Measurements from ENCODE around the gene TMEM100.

- no peak for TF ChIP-seq NR2C2 (IDR thresholded peaks at IDR 0.05; ENCODE audit: borderline replicate concordance, control insufficient read depth, insufficient read length, low read depth)
- TF ChIP-seq CEBPB (IDR thresholded peaks at IDR 0.05; ENCODE audit: borderline replicate concordance in 1 of 2, low read depth in 2 of 2, low read length in 2 of 2) = no peak
- TF ChIP-seq CTCF (IDR thresholded peaks at IDR 0.05 in 2 of 3, conservative IDR thresholded peaks at IDR 0.05 in 1 of 3; ENCODE audit: control insufficient read depth in 2 of 3, extremely low read depth in 1 of 3, insufficient read depth in 1 of 3, low read depth in 3 of 3, low read length in 3 of 3) = no peak
- no peak for TF ChIP-seq ELK1 (IDR thresholded peaks at IDR 0.05; ENCODE audit: low read depth, low read length)
- TF ChIP-seq, protein P1, sequence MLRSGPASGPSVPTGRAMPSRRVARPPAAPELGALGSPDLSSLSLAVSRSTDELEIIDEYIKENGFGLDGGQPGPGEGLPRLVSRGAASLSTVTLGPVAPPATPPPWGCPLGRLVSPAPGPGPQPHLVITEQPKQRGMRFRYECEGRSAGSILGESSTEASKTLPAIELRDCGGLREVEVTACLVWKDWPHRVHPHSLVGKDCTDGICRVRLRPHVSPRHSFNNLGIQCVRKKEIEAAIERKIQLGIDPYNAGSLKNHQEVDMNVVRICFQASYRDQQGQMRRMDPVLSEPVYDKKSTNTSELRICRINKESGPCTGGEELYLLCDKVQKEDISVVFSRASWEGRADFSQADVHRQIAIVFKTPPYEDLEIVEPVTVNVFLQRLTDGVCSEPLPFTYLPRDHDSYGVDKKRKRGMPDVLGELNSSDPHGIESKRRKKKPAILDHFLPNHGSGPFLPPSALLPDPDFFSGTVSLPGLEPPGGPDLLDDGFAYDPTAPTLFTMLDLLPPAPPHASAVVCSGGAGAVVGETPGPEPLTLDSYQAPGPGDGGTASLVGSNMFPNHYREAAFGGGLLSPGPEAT (IDR thresholded peaks at IDR 0.05; ENCODE audit: low read depth) = no peak
- TF ChIP-seq ATF7 (IDR thresholded peaks at IDR 0.05; ENCODE audit: low read depth) = no peak
- TF ChIP-seq, protein P2, sequence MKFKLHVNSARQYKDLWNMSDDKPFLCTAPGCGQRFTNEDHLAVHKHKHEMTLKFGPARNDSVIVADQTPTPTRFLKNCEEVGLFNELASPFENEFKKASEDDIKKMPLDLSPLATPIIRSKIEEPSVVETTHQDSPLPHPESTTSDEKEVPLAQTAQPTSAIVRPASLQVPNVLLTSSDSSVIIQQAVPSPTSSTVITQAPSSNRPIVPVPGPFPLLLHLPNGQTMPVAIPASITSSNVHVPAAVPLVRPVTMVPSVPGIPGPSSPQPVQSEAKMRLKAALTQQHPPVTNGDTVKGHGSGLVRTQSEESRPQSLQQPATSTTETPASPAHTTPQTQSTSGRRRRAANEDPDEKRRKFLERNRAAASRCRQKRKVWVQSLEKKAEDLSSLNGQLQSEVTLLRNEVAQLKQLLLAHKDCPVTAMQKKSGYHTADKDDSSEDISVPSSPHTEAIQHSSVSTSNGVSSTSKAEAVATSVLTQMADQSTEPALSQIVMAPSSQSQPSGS (IDR thresholded peaks at IDR 0.05; ENCODE audit: low read length) = no peak
- TF ChIP-seq CREM (IDR thresholded peaks at IDR 0.05; ENCODE audit: low read depth) = no peak
- no peak for TF ChIP-seq RAD21 (IDR thresholded peaks at IDR 0.05; ENCODE audit: insufficient read depth, low read depth, low read length)
- TF ChIP-seq POLR2AphosphoS5 (IDR thresholded peaks at IDR 0.05; ENCODE audit: low read length) = no peak
- TF ChIP-seq, protein P3, sequence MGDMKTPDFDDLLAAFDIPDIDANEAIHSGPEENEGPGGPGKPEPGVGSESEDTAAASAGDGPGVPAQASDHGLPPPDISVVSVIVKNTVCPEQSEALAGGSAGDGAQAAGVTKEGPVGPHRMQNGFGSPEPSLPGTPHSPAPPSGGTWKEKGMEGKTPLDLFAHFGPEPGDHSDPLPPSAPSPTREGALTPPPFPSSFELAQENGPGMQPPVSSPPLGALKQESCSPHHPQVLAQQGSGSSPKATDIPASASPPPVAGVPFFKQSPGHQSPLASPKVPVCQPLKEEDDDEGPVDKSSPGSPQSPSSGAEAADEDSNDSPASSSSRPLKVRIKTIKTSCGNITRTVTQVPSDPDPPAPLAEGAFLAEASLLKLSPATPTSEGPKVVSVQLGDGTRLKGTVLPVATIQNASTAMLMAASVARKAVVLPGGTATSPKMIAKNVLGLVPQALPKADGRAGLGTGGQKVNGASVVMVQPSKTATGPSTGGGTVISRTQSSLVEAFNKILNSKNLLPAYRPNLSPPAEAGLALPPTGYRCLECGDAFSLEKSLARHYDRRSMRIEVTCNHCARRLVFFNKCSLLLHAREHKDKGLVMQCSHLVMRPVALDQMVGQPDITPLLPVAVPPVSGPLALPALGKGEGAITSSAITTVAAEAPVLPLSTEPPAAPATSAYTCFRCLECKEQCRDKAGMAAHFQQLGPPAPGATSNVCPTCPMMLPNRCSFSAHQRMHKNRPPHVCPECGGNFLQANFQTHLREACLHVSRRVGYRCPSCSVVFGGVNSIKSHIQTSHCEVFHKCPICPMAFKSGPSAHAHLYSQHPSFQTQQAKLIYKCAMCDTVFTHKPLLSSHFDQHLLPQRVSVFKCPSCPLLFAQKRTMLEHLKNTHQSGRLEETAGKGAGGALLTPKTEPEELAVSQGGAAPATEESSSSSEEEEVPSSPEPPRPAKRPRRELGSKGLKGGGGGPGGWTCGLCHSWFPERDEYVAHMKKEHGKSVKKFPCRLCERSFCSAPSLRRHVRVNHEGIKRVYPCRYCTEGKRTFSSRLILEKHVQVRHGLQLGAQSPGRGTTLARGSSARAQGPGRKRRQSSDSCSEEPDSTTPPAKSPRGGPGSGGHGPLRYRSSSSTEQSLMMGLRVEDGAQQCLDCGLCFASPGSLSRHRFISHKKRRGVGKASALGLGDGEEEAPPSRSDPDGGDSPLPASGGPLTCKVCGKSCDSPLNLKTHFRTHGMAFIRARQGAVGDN (IDR thresholded peaks at IDR 0.05) = no peak
- no peak for TF ChIP-seq RB1 (IDR thresholded peaks at IDR 0.05; ENCODE audit: borderline replicate concordance)
Observed at GRCh38 chr17:55683550-55684315, 38.9 kb downstream of the TMEM100 start.

Measured in GM12878 (cell line).